Activated T-cell treated with anti-CD3 and anti-CD28 coated beads, Interleukin-2, amount 50 U/mL, for 24 hours (primary cell): Measurements from ENCODE around the gene ATP6V0A1.

Source experiments
- DNase-seq: peaks from one replicate; pipeline ENCODE4 v3.0.0-alpha.2; 2020
- H3K27ac Mint-ChIP-seq: 2 replicates; pipeline ENCODE4 v1.8.0; 2020; ENCODE audit warnings: mild to moderate bottlenecking, mixed read lengths
- H3K27me3 Mint-ChIP-seq: 2 replicates; pipeline ENCODE4 v1.8.0; 2020; ENCODE audit warnings: mixed read lengths
- H3K36me3 Mint-ChIP-seq: 2 replicates; pipeline ENCODE4 v1.8.0; 2020; ENCODE audit warnings: low read depth, mixed read lengths
- H3K4me1 Mint-ChIP-seq: 2 replicates; pipeline ENCODE4 v1.8.0; 2020; ENCODE audit warnings: low read depth, mixed read lengths
- H3K4me3 Mint-ChIP-seq: 2 replicates; pipeline ENCODE4 v1.8.0; 2020; ENCODE audit warnings: mild to moderate bottlenecking, moderate library complexity, mixed read lengths
- H3K9me3 Mint-ChIP-seq: 2 replicates; pipeline ENCODE4 v1.8.0; 2020; ENCODE audit warnings: mixed read lengths

Gene ATP6V0A1

GRCh38 chr17:42568341-42569111, 109.8 kb downstream of the ATP6V0A1 start:
- H3K27ac Mint-ChIP-seq: peak overlapping the region; percentile 98
- H3K36me3 Mint-ChIP-seq: peaks cover 95% of the 10 kb centered on the region
- H3K4me3 Mint-ChIP-seq: peak overlapping the region; percentile 95
- no peaks in the 10 kb centered on the region for H3K9me3 Mint-ChIP-seq
- peaks cover 64% of the 10 kb centered on the region for H3K4me1 Mint-ChIP-seq
- no peak for DNase-seq
- no peaks in the 10 kb centered on the region for H3K27me3 Mint-ChIP-seq

GRCh38 chr17:42571435-42572225, 113.0 kb downstream of the ATP6V0A1 start:
- peaks cover 95% of the 10 kb centered on the region for H3K36me3 Mint-ChIP-seq
- no peak for DNase-seq
- H3K27ac Mint-ChIP-seq: peak overlapping the region; percentile 76
- peaks cover 62% of the 10 kb centered on the region for H3K4me1 Mint-ChIP-seq
- H3K9me3 Mint-ChIP-seq: no peaks in the 10 kb centered on the region
- no peak overlapping the region for H3K4me3 Mint-ChIP-seq
- no peaks in the 10 kb centered on the region for H3K27me3 Mint-ChIP-seq
